Prostate gland (tissue), 2 donors: ENCODE data around the gene CLGN. TPM values are rescaled to one million over a fixed set of nuclear protein-coding genes. Genes with fewer than 3 reads are reported as not detected.

Experiments
- DNase-seq: peaks from one replicate; pipeline ENCODE4 v3.0.0-alpha.2; 2019; ENCODE audit warnings: low spot score
- H3K27ac ChIP-seq, 2 donors: fragments of 200-600 bp; sonication (generic); 2 replicates each; pipeline ENCODE4 v1.5.1; 2017 to 2019
- H3K27me3 ChIP-seq: fragments of 200-600 bp; sonication (generic); replicated peaks from 2 replicates; pipeline ENCODE4 v1.5.1; 2019; ENCODE audit not compliant: insufficient read depth
- H3K36me3 ChIP-seq, 2 donors: fragments of 200-600 bp; sonication (generic); 1 replicate in 1 of 2; 2 replicates in 1 of 2; pipeline versions ENCODE4 v1.5.1 to v1.8.1; 2017 to 2019
- H3K4me1 ChIP-seq: fragments of 200-600 bp; sonication (generic); replicated peaks from 2 replicates; pipeline ENCODE4 v1.5.1; 2019
- H3K4me3 ChIP-seq, 2 donors: fragments of 200-600 bp; sonication (generic); 2 replicates each; pipeline ENCODE4 v1.5.1; 2017 to 2019
- H3K9me3 ChIP-seq: fragments of 200-600 bp; sonication (generic); 2 replicates; pipeline ENCODE4 v1.5.1; 2017
- POLR2A ChIP-seq: fragments of 450-650 bp; IDR thresholded peaks from one replicate; pipeline ENCODE4 v1.6.1; 2016; ENCODE audit warnings: antibody characterized with exemption, mild to moderate bottlenecking
- POLR2AphosphoS5 ChIP-seq: sonication (generic); formaldehyde crosslinking; IDR thresholded peaks from one replicate; pipeline ENCODE4 v1.6.1; 2017; ENCODE audit warnings: antibody characterized with exemption
- WGBS: methylation state at CpG from one replicate; pipeline ENCODE4 v1.1.5; 2018; 5-methylcytosine and 5-hydroxymethylcytosine counted together
- intact Hi-C: fragments of 100-400 bp; cut with DNase I; formaldehyde crosslinking; loops from one replicate; pipeline ENCODE4 v1.14.2; 2022
- total RNA-seq, 2 donors: library from RNA; depleted of rRNA; stranded (reverse); fragments of >200 nt; gene quantifications; one replicate each; pipeline ENCODE4 v1.1.0, GENCODE V29; 2016
- TF ChIP-seq, protein P1 (sequence below), 4 experiments: fragments of 200-600 bp in 2 of 4; fragments of 450-650 bp in 2 of 4; sonication (generic) in 2 of 4; IDR thresholded peaks; 1 replicate in 3 of 4; 2 replicates in 1 of 4; pipeline ENCODE4 v1.5.1; 2016 to 2019; ENCODE audit warnings: antibody characterized with exemption in 4 of 4, mild to moderate bottlenecking in 2 of 4, moderate library complexity in 2 of 4

Gene CLGN
- total RNA-seq, 2 donors from 2014 or later = 20.7 to 42.1 TPM

DNA sequence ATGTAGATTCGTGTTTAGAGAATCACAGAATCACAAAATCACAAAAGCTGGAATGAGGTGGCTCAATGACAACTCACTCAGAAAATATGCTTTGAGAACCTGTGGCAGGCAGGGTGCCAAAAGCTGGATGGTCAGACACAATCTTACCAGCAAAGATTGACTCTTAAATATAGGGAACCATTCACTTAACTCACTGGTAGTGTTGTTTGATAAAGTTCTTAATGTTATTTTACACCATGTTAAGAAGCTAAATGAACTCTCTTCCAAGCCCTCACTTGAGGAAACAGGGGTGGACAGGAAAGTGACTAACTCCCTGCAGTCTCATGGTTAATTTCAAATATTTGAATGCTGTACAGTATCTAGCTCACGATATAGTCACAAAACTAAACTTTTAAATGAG lies 59.7 kb downstream of the CLGN start:
- DNase-seq = no peak
- Histone ChIP-seq H3K4me1 (no peaks in the 10 kb centered on the region), H3K27me3 (no peaks in the 10 kb centered on the region), H3K36me3 (no peaks in the 10 kb centered on the region), H3K4me3 (no peak overlapping the region), H3K9me3 (no peaks in the 10 kb centered on the region), H3K27ac (no peak overlapping the region)
- intact Hi-C loops = no loop called here
- 74% methylated on average over 2 of the region's 2 CpGs for WGBS
- TF ChIP-seq, protein P1, sequence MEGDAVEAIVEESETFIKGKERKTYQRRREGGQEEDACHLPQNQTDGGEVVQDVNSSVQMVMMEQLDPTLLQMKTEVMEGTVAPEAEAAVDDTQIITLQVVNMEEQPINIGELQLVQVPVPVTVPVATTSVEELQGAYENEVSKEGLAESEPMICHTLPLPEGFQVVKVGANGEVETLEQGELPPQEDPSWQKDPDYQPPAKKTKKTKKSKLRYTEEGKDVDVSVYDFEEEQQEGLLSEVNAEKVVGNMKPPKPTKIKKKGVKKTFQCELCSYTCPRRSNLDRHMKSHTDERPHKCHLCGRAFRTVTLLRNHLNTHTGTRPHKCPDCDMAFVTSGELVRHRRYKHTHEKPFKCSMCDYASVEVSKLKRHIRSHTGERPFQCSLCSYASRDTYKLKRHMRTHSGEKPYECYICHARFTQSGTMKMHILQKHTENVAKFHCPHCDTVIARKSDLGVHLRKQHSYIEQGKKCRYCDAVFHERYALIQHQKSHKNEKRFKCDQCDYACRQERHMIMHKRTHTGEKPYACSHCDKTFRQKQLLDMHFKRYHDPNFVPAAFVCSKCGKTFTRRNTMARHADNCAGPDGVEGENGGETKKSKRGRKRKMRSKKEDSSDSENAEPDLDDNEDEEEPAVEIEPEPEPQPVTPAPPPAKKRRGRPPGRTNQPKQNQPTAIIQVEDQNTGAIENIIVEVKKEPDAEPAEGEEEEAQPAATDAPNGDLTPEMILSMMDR (IDR thresholded peaks at IDR 0.05) = no peak
- TF ChIP-seq POLR2AphosphoS5 = no peak
- TF ChIP-seq POLR2A = no peak

DNA sequence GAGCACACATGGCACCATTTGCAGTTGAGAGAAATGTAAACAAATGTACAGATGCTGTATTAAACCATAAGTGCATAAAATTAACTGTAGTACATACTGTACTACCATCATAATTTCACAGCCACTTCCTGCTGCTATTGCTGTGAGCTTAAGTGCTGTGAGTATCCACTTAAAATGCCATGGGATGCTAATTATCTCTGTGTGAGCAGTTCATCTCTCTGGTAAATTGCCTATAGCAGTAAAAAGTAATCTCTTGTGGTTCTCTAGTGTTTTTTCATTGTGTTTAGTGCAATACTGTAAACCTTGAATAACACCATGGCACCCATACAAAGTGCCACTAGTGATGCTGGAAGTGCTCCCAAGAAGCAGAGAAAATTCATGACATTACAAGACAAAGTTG lies 63.9 kb downstream of the CLGN start:
- intact Hi-C loops = loop anchor here (5.0 kb wide), 1 partner anchor 489 kb away; no protein-coding TSS in a partner anchor
- no peaks in the 10 kb centered on the region for H3K36me3 ChIP-seq
- H3K4me1 ChIP-seq = no peaks in the 10 kb centered on the region
- DNase-seq = no peak
- TF ChIP-seq POLR2A = no peak
- TF ChIP-seq POLR2AphosphoS5 = no peak
- TF ChIP-seq, protein P1 (IDR thresholded peaks at IDR 0.05) = no peak
- no peak overlapping the region for H3K4me3 ChIP-seq
- no peaks in the 10 kb centered on the region for H3K27me3 ChIP-seq
- H3K27ac ChIP-seq = no peak overlapping the region
- no peaks in the 10 kb centered on the region for H3K9me3 ChIP-seq

DNA sequence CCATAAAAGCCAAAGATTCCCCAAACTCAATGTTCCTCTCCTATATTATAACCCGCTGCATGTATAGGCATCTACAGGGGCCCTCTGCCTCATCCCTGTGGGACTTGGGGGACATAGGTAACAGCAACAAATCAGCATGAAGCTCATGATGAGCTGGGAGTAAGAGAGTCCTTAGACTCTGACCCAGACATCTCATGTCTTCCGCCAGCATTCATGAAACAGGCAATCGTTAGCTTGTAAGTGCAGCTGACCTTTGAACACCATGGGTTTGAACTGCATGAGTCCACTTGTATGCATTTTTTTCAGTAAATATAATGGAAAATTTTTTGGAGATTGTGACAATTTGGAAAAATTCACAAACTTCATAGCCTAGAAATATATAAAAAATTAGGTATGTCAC lies 64.4 kb downstream of the CLGN start:
- Histone ChIP-seq H3K27me3 (no peaks in the 10 kb centered on the region), H3K36me3 (no peaks in the 10 kb centered on the region), H3K4me3 (no peak overlapping the region), H3K27ac (no peak overlapping the region), H3K9me3 (no peaks in the 10 kb centered on the region), H3K4me1 (no peaks in the 10 kb centered on the region)
- WGBS = 91% methylated on average over 3 of the region's 3 CpGs
- DNase-seq = no peak
- TF ChIP-seq, protein P1 (IDR thresholded peaks at IDR 0.05) = no peak
- TF ChIP-seq POLR2AphosphoS5 (no peak), POLR2A (no peak)
- intact Hi-C loops = loop anchor here (5.0 kb wide), 1 partner anchor 489 kb away; no protein-coding TSS in a partner anchor

DNA sequence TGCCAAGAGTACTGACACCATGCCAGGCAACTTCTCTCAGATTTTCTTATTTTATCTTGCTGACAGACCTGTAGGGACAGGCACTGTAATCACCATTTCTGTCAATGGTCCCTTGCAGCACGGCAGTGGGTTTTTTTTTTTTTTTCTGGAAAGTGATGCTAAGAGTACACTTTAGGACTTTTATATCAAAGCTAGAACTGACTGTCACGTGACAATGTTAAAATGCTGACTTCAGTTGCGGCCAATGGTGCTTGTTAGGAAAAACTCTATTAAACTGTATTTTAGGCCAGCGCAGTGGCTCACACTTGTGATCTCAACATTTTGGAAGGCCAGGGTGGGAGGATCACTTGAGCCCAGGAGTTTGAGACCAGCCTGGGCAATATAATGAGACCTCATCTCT lies 66.3 kb downstream of the CLGN start:
- no peaks in the 10 kb centered on the region for H3K27me3 ChIP-seq
- H3K4me3 ChIP-seq = no peak overlapping the region
- no peaks in the 10 kb centered on the region for H3K36me3 ChIP-seq
- no peak overlapping the region for H3K27ac ChIP-seq
- 71% methylated on average over 4 of the region's 4 CpGs for WGBS
- no peaks in the 10 kb centered on the region for H3K4me1 ChIP-seq
- intact Hi-C loops = loop anchor here (5.0 kb wide), 1 partner anchor 491 kb away; no protein-coding TSS in a partner anchor
- TF ChIP-seq POLR2A (no peak), POLR2AphosphoS5 (no peak)
- TF ChIP-seq, protein P1 (IDR thresholded peaks at IDR 0.05) = no peak
- DNase-seq = no peak
- H3K9me3 ChIP-seq = no peaks in the 10 kb centered on the region

DNA sequence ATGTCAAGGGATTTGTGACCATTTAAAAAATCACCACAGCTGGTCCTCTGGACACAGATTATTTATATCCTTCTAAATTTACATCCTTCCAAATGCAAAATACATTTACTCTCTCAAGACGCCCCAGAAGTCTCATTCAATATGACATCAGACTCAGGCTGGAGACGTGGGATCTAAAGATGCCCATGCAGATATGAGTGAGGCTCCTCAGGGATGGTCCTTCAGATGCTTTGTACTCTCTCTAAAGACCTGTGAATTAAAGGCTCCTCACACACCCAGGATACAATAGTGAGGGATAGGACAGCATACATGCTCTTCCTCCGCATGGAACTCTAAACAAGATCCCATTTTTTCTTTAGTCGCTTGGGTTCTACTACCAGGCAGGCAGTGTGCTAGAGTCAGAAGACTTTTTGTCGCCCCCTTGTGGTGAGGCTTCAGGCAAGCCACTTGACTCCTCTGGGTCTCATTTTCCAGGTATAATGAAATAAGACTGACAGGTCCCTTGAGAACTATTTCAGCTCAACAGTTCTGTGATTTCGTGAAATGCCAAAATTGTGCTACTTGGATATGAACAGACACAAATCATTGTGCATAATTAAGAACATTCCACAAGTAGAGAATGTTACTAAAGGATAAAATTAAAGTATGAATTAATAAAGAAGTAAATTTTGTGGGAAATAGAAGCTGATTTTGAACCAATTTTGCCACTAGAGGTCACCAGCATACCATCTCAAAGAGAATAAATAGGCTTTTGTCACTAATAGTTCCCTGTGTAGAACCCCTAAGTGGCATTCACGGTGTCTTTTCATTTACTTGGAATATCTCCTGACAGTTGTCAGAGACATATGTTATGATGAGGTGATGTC lies 67.7 kb downstream of the CLGN start:
- peak; percentile 82 for DNase-seq
- Histone ChIP-seq H3K4me3 (no peak overlapping the region), H3K27ac (no peak overlapping the region), H3K4me1 (no peaks in the 10 kb centered on the region), H3K36me3 (no peaks in the 10 kb centered on the region), H3K27me3 (no peaks in the 10 kb centered on the region), H3K9me3 (no peaks in the 10 kb centered on the region)
- TF ChIP-seq POLR2AphosphoS5 = no peak
- TF ChIP-seq, protein P1 (IDR thresholded peaks at IDR 0.05) = peak; percentile 68 to 88 (median 82)
- intact Hi-C loops = loop anchor here (5.0 kb wide), 2 partner anchors 253 to 493 kb away; no protein-coding TSS in a partner anchor
- WGBS = 41% methylated on average over 7 of the region's 7 CpGs
